ENCODE measurements around the gene LDAH.

DNA sequence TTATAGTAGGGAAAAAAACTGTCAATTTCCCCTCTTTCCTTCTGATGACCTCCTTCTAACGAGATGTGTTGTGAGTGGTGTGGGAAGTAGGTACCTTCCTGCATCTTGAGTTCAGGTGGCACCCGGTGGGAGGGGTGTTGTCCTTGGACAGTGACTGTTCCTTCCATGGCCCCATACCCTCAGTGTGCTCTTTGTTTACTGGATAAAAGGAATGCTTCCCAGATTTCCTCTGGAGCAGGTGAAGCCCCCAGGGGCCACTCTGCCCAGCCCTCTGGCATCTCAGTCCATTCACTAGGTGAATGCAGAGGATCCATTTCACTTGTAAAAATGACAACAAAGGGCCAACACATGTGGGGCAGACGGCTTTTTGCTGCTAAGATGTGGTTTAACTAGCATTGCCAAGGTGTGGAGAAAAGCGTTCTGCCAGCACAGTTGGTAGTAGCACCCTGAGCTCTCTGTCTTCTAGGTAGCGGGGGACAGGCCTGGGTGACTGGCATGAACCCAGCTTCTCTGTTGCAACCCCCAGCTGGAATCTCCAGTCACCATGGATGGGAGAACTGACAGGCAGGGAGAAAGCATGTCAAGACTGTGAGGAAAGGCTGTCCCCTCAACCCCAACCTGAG is 149.1 kb downstream of the LDAH start:
- TF ChIP-seq, protein P1, sequence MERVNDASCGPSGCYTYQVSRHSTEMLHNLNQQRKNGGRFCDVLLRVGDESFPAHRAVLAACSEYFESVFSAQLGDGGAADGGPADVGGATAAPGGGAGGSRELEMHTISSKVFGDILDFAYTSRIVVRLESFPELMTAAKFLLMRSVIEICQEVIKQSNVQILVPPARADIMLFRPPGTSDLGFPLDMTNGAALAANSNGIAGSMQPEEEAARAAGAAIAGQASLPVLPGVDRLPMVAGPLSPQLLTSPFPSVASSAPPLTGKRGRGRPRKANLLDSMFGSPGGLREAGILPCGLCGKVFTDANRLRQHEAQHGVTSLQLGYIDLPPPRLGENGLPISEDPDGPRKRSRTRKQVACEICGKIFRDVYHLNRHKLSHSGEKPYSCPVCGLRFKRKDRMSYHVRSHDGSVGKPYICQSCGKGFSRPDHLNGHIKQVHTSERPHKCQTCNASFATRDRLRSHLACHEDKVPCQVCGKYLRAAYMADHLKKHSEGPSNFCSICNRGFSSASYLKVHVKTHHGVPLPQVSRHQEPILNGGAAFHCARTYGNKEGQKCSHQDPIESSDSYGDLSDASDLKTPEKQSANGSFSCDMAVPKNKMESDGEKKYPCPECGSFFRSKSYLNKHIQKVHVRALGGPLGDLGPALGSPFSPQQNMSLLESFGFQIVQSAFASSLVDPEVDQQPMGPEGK (CRISPR knock-in tag; IDR thresholded peaks at IDR 0.05; ENCODE audit: borderline replicate concordance): no peak
- TF ChIP-seq ESRRG (CRISPR knock-in tag; IDR thresholded peaks at IDR 0.05): no peak

Data from SK-N-SH treated with all-trans-retinoic acid at 6 μM for 48 hours (cell line).